Mammary epithelial cell (primary cell): ENCODE results near the gene ACOT7.

Source experiments
- CTCF ChIP-seq, 2 donors: IDR thresholded peaks in 1 of 2; conservative IDR thresholded peaks in 1 of 2; 2 replicates each; pipeline ENCODE4 v1.5.1; 2011 to 2012; ENCODE audit warnings: inconsistent platforms in 2 of 2, low read length in 2 of 2, mild to moderate bottlenecking in 2 of 2, control low read depth in 1 of 2, low read depth in 1 of 2; ENCODE audit not compliant: insufficient read depth in 1 of 2; ENCODE audit errors: extremely low read depth in 1 of 2
- EZH2 ChIP-seq: IDR thresholded peaks from 2 replicates; pipeline ENCODE4 v1.6.1; 2012; ENCODE audit warnings: low read length, inconsistent platforms, borderline replicate concordance

GRCh38 chr1:6244401-6245049 is 149.0 kb downstream of the ACOT7 start:
- no peak for TF ChIP-seq CTCF (conservative IDR thresholded peaks at IDR 0.05 in 1 of 2, IDR thresholded peaks at IDR 0.05 in 1 of 2; ENCODE audit: extremely low read depth in 1 of 2, insufficient read depth in 1 of 2, low read depth in 1 of 2, low read length in 2 of 2)
- TF ChIP-seq EZH2, result peak; percentile 39
